Measurements from ENCODE around the gene CTNNA3. TPM values are rescaled to one million over a fixed set of nuclear protein-coding genes. Genes with fewer than 3 reads are reported as not detected.

CTNNA3 gene
- total and polyA plus RNA-seq, 3 donors from 2014 or later = 17.8 to 19.4 (median 18.3) TPM

- TF ChIP-seq CTCF (IDR thresholded peaks at IDR 0.05) = no peak
- TF ChIP-seq POLR2A (IDR thresholded peaks at IDR 0.05) = no peak
- H3K4me1 ChIP-seq = no peaks in the 10 kb centered on the region
- intact Hi-C loops (cut with DNase I; ENCODE audit: low total_unique reads) = no loop called here
- DNase-seq = no peak
- no peaks in the 10 kb centered on the region for H3K27me3 ChIP-seq
- H3K4me3 ChIP-seq = no peak overlapping the region
- H3K36me3 ChIP-seq (ENCODE audit: low read depth, missing control alignments) = no peaks in the 10 kb centered on the region
- WGBS, 2 donors = 80 to 93% methylated on average over 3 of the region's 3 CpGs
- H3K27ac ChIP-seq = no peak overlapping the region
- no peaks in the 10 kb centered on the region for H3K9me3 ChIP-seq
These were observed 1473.4 kb downstream of the CTNNA3 start for GRCh38 chr10:66222462-66223046.

GRCh38 chr10:66218981-66219587 lies 1476.9 kb downstream of the CTNNA3 start:
- Histone ChIP-seq H3K4me3 (no peak overlapping the region), H3K27ac (no peak overlapping the region), H3K4me1 (no peaks in the 10 kb centered on the region), H3K27me3 (no peaks in the 10 kb centered on the region), H3K36me3 (ENCODE audit: low read depth, missing control alignments) (no peaks in the 10 kb centered on the region), H3K9me3 (no peaks in the 10 kb centered on the region)
- 69 to 87% methylated on average over 5 of the region's 5 CpGs for WGBS, 2 donors
- DNase-seq = no peak
- TF ChIP-seq POLR2A (IDR thresholded peaks at IDR 0.05) = no peak
- TF ChIP-seq CTCF (IDR thresholded peaks at IDR 0.05) = no peak
- intact Hi-C loops (cut with DNase I; ENCODE audit: low total_unique reads) = no loop called here

GRCh38 chr10:66218289-66218688 lies 1477.7 kb downstream of the CTNNA3 start:
- no peak for TF ChIP-seq CTCF (IDR thresholded peaks at IDR 0.05)
- no peak for TF ChIP-seq POLR2A (IDR thresholded peaks at IDR 0.05)
- Histone ChIP-seq H3K4me1 (no peaks in the 10 kb centered on the region), H3K27ac (no peak overlapping the region), H3K4me3 (no peak overlapping the region), H3K9me3 (no peaks in the 10 kb centered on the region), H3K36me3 (ENCODE audit: low read depth, missing control alignments) (no peaks in the 10 kb centered on the region), H3K27me3 (no peaks in the 10 kb centered on the region)
- intact Hi-C loops (cut with DNase I; ENCODE audit: low total_unique reads) = no loop called here
- no peak for DNase-seq
- WGBS, 2 donors = 90 to 91% methylated on average over 2 of the region's 2 CpGs

GRCh38 chr10:66215920-66216319 lies 1480.1 kb downstream of the CTNNA3 start:
- H3K36me3 ChIP-seq (ENCODE audit: low read depth, missing control alignments) = no peaks in the 10 kb centered on the region
- no peak for DNase-seq
- H3K9me3 ChIP-seq = no peaks in the 10 kb centered on the region
- no peaks in the 10 kb centered on the region for H3K4me1 ChIP-seq
- no peak overlapping the region for H3K4me3 ChIP-seq
- H3K27me3 ChIP-seq = no peaks in the 10 kb centered on the region
- intact Hi-C loops (cut with DNase I; ENCODE audit: low total_unique reads) = no loop called here
- TF ChIP-seq POLR2A (IDR thresholded peaks at IDR 0.05) (no peak), CTCF (IDR thresholded peaks at IDR 0.05) (no peak)
- WGBS, 2 donors = 82 to 87% methylated on average over 3 of the region's 3 CpGs
- no peak overlapping the region for H3K27ac ChIP-seq

Measured in testis (tissue), 3 donors.